ENCODE data around the gene OPA1.

DNA sequence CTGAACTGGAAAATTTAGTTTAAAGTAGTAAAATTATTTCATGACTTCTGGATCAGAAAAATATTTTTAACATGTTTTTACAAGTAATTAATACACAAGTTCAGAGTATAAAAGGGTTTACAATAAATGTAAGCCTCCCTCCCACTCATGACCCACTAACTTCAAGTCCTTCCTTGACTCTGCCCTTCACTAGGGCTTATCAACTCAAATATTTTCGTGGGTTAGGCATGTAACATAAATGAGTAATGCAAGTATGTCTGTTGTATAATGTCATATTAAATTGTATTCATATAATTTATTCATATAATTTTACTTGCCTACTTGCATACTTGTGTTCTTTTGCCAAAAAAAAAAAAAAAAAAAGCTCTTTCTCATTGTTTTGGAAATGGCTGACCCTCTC is 3.4 kb upstream of the OPA1 start:
- TF ChIP-seq TAF1 (conservative IDR thresholded peaks at IDR 0.05) (no peak), JUND (IDR thresholded peaks at IDR 0.05) (no peak), GABPA (IDR thresholded peaks at IDR 0.05 in 1 of 2, conservative IDR thresholded peaks at IDR 0.05 in 1 of 2) (no peak), SP1 (IDR thresholded peaks at IDR 0.05) (no peak), RXRA (IDR thresholded peaks at IDR 0.05) (no peak), EGR1 (IDR thresholded peaks at IDR 0.05; ENCODE audit: low read depth in 2 of 2) (no peak), FOXA1 (IDR thresholded peaks at IDR 0.05) (no peak), RAD21 (IDR thresholded peaks at IDR 0.05) (no peak), YY1 (IDR thresholded peaks at IDR 0.05) (no peak)
- TF ChIP-seq, protein P1, sequence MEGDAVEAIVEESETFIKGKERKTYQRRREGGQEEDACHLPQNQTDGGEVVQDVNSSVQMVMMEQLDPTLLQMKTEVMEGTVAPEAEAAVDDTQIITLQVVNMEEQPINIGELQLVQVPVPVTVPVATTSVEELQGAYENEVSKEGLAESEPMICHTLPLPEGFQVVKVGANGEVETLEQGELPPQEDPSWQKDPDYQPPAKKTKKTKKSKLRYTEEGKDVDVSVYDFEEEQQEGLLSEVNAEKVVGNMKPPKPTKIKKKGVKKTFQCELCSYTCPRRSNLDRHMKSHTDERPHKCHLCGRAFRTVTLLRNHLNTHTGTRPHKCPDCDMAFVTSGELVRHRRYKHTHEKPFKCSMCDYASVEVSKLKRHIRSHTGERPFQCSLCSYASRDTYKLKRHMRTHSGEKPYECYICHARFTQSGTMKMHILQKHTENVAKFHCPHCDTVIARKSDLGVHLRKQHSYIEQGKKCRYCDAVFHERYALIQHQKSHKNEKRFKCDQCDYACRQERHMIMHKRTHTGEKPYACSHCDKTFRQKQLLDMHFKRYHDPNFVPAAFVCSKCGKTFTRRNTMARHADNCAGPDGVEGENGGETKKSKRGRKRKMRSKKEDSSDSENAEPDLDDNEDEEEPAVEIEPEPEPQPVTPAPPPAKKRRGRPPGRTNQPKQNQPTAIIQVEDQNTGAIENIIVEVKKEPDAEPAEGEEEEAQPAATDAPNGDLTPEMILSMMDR (IDR thresholded peaks at IDR 0.05; ENCODE audit: low read depth, low read length, missing input control): no peak
- TF ChIP-seq, protein P2, sequence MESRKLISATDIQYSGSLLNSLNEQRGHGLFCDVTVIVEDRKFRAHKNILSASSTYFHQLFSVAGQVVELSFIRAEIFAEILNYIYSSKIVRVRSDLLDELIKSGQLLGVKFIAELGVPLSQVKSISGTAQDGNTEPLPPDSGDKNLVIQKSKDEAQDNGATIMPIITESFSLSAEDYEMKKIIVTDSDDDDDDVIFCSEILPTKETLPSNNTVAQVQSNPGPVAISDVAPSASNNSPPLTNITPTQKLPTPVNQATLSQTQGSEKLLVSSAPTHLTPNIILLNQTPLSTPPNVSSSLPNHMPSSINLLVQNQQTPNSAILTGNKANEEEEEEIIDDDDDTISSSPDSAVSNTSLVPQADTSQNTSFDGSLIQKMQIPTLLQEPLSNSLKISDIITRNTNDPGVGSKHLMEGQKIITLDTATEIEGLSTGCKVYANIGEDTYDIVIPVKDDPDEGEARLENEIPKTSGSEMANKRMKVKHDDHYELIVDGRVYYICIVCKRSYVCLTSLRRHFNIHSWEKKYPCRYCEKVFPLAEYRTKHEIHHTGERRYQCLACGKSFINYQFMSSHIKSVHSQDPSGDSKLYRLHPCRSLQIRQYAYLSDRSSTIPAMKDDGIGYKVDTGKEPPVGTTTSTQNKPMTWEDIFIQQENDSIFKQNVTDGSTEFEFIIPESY (IDR thresholded peaks at IDR 0.05): no peak
- TF ChIP-seq, protein P3, sequence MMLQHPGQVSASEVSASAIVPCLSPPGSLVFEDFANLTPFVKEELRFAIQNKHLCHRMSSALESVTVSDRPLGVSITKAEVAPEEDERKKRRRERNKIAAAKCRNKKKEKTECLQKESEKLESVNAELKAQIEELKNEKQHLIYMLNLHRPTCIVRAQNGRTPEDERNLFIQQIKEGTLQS (IDR thresholded peaks at IDR 0.05): no peak
- TF ChIP-seq, protein P4, sequence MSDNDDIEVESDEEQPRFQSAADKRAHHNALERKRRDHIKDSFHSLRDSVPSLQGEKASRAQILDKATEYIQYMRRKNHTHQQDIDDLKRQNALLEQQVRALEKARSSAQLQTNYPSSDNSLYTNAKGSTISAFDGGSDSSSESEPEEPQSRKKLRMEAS (IDR thresholded peaks at IDR 0.05): no peak
- TF ChIP-seq, protein P5, sequence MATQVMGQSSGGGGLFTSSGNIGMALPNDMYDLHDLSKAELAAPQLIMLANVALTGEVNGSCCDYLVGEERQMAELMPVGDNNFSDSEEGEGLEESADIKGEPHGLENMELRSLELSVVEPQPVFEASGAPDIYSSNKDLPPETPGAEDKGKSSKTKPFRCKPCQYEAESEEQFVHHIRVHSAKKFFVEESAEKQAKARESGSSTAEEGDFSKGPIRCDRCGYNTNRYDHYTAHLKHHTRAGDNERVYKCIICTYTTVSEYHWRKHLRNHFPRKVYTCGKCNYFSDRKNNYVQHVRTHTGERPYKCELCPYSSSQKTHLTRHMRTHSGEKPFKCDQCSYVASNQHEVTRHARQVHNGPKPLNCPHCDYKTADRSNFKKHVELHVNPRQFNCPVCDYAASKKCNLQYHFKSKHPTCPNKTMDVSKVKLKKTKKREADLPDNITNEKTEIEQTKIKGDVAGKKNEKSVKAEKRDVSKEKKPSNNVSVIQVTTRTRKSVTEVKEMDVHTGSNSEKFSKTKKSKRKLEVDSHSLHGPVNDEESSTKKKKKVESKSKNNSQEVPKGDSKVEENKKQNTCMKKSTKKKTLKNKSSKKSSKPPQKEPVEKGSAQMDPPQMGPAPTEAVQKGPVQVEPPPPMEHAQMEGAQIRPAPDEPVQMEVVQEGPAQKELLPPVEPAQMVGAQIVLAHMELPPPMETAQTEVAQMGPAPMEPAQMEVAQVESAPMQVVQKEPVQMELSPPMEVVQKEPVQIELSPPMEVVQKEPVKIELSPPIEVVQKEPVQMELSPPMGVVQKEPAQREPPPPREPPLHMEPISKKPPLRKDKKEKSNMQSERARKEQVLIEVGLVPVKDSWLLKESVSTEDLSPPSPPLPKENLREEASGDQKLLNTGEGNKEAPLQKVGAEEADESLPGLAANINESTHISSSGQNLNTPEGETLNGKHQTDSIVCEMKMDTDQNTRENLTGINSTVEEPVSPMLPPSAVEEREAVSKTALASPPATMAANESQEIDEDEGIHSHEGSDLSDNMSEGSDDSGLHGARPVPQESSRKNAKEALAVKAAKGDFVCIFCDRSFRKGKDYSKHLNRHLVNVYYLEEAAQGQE (IDR thresholded peaks at IDR 0.05): no peak
